MCF 10A (cell line): ENCODE measurements around the gene MEGF9. TPM values are rescaled to one million over a fixed set of nuclear protein-coding genes. Genes with fewer than 3 reads are reported as not detected.

Source experiments
- BruUV-seq: library from RNA; stranded (reverse); fragments of 400-500 nt; replicated peaks from 2 replicates; lab custom pipeline; 2021; lab: Mats Ljungman, UMichigan
- CTCF ChIA-PET: fragments of 300-600 bp; sonication (Branson Sonifier 250); formaldehyde crosslinking; extraction: SDS; loops from one replicate; lab custom pipeline; 2021; ENCODE audit warnings: antibody characterized with exemption, inconsistent platforms; lab: Yijun Ruan, JAX
- POLR2A ChIA-PET: fragments of 300-600, 350-650 bp; sonication (Branson Sonifier 250); formaldehyde crosslinking; extraction: SDS; loops from one replicate; lab custom pipeline; 2020; ENCODE audit warnings: antibody characterized with exemption, inconsistent platforms; lab: Yijun Ruan, JAX
- DNase-seq: peaks from one replicate; pipeline ENCODE4 v3.0.0-alpha.2; 2018; ENCODE audit not compliant: unreplicated experiment
- H3K27ac Mint-ChIP-seq: one replicate; pipeline ENCODE4 v1.8.0; 2022; ENCODE audit warnings: mild to moderate bottlenecking, low read depth, mixed read lengths; ENCODE audit not compliant: unreplicated experiment
- H3K27me3 Mint-ChIP-seq: one replicate; pipeline ENCODE4 v1.8.0; 2022; ENCODE audit warnings: mixed read lengths; ENCODE audit not compliant: insufficient read depth, unreplicated experiment
- H3K36me3 Mint-ChIP-seq: one replicate; pipeline ENCODE4 v1.8.0; 2022; ENCODE audit warnings: mild to moderate bottlenecking, moderate library complexity, mixed read lengths; ENCODE audit not compliant: insufficient read depth, unreplicated experiment
- H3K4me1 Mint-ChIP-seq: one replicate; pipeline ENCODE4 v1.8.0; 2022; ENCODE audit warnings: mixed read lengths; ENCODE audit not compliant: insufficient read depth, unreplicated experiment
- H3K4me3 Mint-ChIP-seq: one replicate; pipeline ENCODE4 v1.8.0; 2022; ENCODE audit warnings: mild to moderate bottlenecking, moderate library complexity, mixed read lengths; ENCODE audit not compliant: unreplicated experiment
- H3K9me3 Mint-ChIP-seq: one replicate; pipeline ENCODE4 v1.8.0; 2022; ENCODE audit warnings: mixed read lengths; ENCODE audit not compliant: unreplicated experiment
- intact Hi-C: fragments of 100-400 bp; cut with micrococcal nuclease; formaldehyde crosslinking; loops from 2 replicates; pipeline ENCODE4 v1.14.1; 2022
- total RNA-seq: library from RNA; stranded (reverse); gene quantifications from 2 replicates; pipeline ENCODE4 v1.2.3, GENCODE V29; 2022
- TF ChIP-seq, protein P1 (sequence below): fragments of 200-600 bp; IDR thresholded peaks from one replicate; pipeline ENCODE4 v1.8.0; 2022; ENCODE audit warnings: antibody characterized with exemption, mild to moderate bottlenecking; ENCODE audit not compliant: unreplicated experiment

The MEGF9 gene
- total RNA-seq, 1 experiment from 2014 or later: 5.7 TPM

DNA sequence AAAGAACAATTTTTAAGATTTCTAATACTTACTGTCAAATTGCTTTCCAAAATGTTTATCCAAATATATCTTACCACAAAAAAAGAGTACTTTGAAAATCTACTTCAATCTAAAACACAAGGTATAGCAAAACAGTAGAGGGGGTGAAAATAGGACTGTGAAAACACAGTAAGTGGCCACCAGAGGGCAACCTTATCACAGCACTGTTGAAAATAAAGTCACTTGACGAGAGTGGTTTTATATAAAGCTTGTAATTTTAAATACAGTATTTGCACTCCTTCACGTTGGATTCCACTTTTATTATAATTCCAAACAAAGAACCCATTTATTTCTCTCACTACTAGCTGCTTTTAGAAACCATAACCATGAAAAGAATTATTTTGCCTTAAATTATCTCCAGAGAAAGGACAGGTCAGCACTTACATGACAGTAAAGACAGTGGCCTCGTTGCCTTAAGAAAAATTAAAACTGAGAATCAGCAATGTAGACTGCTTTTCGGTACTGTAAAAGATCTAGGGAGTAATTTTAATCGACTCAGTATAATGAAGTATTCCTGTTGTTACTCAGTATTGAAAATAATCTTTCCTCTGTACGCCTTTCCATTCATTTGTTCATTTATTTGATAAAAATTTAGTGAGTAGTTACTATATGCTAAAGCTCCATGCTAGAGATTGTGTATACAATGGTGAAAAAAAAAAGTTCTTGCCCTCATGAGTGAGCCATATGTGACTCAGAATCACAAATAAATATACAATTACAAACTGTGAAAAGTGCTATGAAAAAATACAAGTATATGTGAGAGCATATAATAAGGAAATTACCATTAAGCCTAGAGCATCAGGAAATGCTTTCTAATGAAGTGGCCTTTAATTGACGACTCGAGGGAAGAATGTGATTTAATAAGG is 94.3 kb downstream of the MEGF9 start:
- Mint-ChIP-seq H3K4me3 (no peak overlapping the region), H3K27ac (peak overlapping the region; percentile 7), H3K27me3 (no peaks in the 10 kb centered on the region), H3K9me3 (no peaks in the 10 kb centered on the region), H3K4me1 (peaks cover 25% of the 10 kb centered on the region), H3K36me3 (peaks cover 6% of the 10 kb centered on the region)
- intact Hi-C loops: loop anchor here (1.0 to 5.0 kb wide), 5 partner anchors 94 to 442 kb away; partner anchors contain the start of gene MEGF9
- TF ChIP-seq, protein P1, sequence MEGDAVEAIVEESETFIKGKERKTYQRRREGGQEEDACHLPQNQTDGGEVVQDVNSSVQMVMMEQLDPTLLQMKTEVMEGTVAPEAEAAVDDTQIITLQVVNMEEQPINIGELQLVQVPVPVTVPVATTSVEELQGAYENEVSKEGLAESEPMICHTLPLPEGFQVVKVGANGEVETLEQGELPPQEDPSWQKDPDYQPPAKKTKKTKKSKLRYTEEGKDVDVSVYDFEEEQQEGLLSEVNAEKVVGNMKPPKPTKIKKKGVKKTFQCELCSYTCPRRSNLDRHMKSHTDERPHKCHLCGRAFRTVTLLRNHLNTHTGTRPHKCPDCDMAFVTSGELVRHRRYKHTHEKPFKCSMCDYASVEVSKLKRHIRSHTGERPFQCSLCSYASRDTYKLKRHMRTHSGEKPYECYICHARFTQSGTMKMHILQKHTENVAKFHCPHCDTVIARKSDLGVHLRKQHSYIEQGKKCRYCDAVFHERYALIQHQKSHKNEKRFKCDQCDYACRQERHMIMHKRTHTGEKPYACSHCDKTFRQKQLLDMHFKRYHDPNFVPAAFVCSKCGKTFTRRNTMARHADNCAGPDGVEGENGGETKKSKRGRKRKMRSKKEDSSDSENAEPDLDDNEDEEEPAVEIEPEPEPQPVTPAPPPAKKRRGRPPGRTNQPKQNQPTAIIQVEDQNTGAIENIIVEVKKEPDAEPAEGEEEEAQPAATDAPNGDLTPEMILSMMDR: peak; percentile 72
- no TSS peak for BruUV-seq
- ChIA-PET POLR2A (interaction anchor here (0.5 to 1.1 kb wide), 8 partner anchors 23 to 316 kb away, joined by 3 to 6 read pairs (median 4); no protein-coding TSS in a partner anchor), CTCF (interaction anchor here (0.5 to 3.4 kb wide), 31 partner anchors 8 to 662 kb away, joined by 3 to 20 read pairs (median 4); no protein-coding TSS in a partner anchor)
- DNase-seq: peak; percentile 71

DNA sequence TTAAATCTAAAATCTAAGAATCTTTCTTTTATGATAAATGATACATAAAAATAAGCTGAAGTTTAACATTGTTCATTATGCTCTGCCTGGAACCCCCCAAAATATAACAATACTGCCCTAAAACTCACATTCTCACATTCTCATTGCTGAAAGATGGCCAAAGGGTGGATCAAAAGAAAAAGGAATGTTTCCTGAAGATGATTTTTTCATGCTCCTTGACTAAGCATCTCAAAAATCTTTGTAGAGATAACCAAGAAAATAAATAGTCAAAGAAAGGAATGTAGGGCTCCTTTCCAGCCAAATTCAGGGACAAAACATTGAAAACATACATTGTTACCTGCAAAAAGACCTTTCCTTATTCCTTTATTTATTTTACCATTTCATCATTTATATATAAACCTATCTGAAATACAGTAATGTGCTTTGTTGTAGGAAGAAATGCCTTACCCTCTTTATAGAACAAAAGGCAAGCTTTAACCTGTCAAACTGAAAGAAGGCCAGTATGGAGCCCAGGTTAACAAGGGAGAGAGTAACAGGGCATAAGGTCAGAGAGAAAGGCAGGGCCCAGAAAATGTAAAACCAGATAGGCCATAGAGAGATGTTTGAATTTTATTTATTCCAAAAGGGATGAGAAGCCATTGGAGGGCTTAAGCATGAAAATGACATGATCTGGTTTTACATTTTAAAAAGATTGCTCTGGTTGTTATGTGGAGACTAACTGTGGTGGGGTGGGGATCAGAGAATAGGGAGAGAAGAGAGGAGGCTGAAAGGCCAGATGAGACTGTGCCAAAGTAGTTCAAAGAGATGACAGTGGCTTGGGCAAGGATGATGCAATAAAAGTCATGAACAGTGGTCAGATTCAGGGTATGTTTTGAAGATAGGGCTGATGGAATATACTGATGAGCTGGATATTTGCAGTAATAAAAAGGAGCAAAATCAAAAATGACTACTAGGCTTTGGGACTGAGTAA is 97.0 kb downstream of the MEGF9 start:
- H3K4me1 Mint-ChIP-seq: peaks cover 21% of the 10 kb centered on the region
- no TSS peak for BruUV-seq
- POLR2A ChIA-PET: interaction anchor here (0.6 to 1.6 kb wide), 4 partner anchors 11 to 161 kb away, joined by 3 to 4 read pairs (median 4); no protein-coding TSS in a partner anchor
- H3K36me3 Mint-ChIP-seq: peaks cover 6% of the 10 kb centered on the region
- DNase-seq: no peak
- intact Hi-C loops: loop anchor here (5.0 kb wide), 2 partner anchors 320 to 445 kb away; no protein-coding TSS in a partner anchor
- H3K9me3 Mint-ChIP-seq: no peaks in the 10 kb centered on the region
- CTCF ChIA-PET: interaction anchor here (0.6 to 3.4 kb wide), 9 partner anchors 11 to 162 kb away, joined by 3 to 20 read pairs (median 3); no protein-coding TSS in a partner anchor
- peak overlapping the region; percentile 63 for H3K27ac Mint-ChIP-seq
- TF ChIP-seq, protein P1: no peak
- H3K27me3 Mint-ChIP-seq: no peaks in the 10 kb centered on the region
- no peak overlapping the region for H3K4me3 Mint-ChIP-seq

DNA sequence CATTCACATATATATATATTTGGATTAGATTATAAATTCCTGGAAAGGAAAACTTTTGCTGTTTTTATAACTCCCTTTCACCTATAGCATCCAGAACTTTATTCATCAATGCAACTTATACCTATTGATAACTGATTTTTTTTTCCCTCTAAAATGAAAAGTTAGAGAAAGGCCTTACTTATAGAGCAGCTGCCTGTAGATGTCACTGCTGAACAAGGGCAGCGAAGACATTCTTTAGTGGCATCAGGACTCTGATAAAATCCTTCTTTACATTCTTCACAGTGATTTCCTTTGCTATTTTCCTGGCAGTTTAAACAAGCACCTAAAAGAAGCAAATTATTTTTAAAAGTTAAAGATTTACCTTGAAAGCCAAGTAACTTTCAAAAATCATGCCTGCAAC is 102.1 kb downstream of the MEGF9 start:
- Mint-ChIP-seq H3K36me3 (peaks cover 7% of the 10 kb centered on the region), H3K4me1 (peaks cover 24% of the 10 kb centered on the region), H3K4me3 (no peak overlapping the region), H3K9me3 (peaks cover 9% of the 10 kb centered on the region), H3K27ac (no peak overlapping the region), H3K27me3 (no peaks in the 10 kb centered on the region)
- TF ChIP-seq, protein P1: peak; percentile 26
- intact Hi-C loops: no loop called here
- CTCF ChIA-PET: interaction anchor here (0.6 to 3.1 kb wide), 5 partner anchors 10 to 235 kb away, joined by 3 to 9 read pairs (median 3); no protein-coding TSS in a partner anchor
- BruUV-seq: no TSS peak
- DNase-seq: no peak
- POLR2A ChIA-PET: interaction anchor here (0.7 kb wide), 2 partner anchors 143 to 269 kb away, joined by 3 to 5 read pairs; no protein-coding TSS in a partner anchor
